SK-MEL-5 (cell line): ENCODE measurements around the gene CPS1. TPM values are rescaled to one million over a fixed set of nuclear protein-coding genes. Genes with fewer than 3 reads are reported as not detected.

Source experiments
- DNase-seq: peaks from one replicate; pipeline ENCODE4 v3.0.0-alpha.2; 2016; ENCODE audit warnings: low read depth, low spot score
- in situ Hi-C: cut with HindIII; loops from 2 replicates; pipeline ENCODE4 v1.10.0; 2016; ENCODE audit warnings: low sequenced_read_pairs, high pct_unique_total_duplicates, low pct_unique_long_range_greater_than_20kb
- total RNA-seq: library from RNA; depleted of rRNA; stranded (reverse); fragments of >200 nt; shearing (Covaris generic); gene quantifications from 2 replicates; pipeline ENCODE4 v1.2.3, GENCODE V29; 2014

Gene CPS1
- total RNA-seq, 1 experiment from 2014 or later: 18.5 TPM

GRCh38 chr2:210633699-210634098 lies 77.3 kb downstream of the CPS1 start:
- no peak for DNase-seq

DNA sequence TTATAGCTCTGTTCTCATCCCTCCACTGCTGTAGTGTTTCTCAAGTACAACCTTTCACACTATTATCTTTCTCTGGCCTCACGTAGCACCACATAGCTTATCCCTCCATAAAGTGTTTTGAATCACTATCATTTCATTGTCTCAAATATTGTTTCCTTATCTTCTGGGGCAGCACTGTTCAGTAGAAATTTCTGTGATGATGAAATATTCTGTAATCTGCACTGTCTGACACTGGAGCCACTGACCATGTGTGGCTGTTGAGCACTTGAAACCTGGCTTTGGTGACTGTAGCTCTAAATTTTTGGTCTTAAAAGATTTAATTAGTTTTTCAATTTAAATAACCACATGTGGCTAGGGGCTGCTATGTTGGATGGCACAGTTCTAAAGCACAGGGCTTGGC lies 78.9 kb downstream of the CPS1 start:
- in situ Hi-C loops: no loop called here
- DNase-seq: no peak

More at GRCh38 chr2:210633699-210634098, 77.3 kb downstream of the CPS1 start:
- in situ Hi-C loops: no loop called here

DNA sequence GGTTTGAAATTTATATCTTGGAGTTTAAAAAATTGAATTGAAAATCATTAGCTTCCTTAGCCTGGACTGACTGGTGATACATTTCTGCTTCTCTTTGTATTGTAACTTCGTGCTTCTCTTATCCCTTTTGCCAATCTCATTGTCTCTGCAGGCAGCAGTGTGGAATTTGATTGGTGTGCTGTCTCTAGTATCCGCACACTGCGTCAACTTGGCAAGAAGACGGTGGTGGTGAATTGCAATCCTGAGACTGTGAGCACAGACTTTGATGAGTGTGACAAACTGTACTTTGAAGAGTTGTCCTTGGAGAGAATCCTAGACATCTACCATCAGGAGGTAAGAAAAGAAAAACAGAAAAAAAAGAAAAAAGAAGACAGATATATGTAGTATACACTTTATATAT lies 85.9 kb downstream of the CPS1 start:
- in situ Hi-C loops: no loop called here

DNA sequence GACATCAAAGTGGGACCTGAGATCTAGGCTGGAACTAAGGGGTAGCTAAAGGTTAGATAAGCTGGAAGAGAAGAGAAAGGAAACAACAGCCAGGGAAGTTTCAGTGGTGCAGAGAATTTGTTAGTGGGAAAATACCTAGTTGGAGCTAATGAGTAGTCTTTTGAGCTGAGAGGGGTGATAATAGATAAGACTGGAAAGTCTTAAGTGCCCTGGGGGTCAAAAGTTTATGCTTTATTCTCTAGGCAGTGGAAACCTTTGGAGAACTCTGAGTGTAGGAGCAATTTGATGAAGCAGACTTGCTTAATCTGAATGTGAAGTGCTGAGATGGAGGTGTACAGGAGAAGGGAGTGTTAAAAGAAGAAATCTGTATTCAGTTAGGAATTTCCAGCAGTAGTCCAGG lies 90.8 kb downstream of the CPS1 start:
- in situ Hi-C loops: no loop called here
- DNase-seq: no peak

More for the DNA sequence above, 85.9 kb downstream of the CPS1 start:
- no peak for DNase-seq

DNA sequence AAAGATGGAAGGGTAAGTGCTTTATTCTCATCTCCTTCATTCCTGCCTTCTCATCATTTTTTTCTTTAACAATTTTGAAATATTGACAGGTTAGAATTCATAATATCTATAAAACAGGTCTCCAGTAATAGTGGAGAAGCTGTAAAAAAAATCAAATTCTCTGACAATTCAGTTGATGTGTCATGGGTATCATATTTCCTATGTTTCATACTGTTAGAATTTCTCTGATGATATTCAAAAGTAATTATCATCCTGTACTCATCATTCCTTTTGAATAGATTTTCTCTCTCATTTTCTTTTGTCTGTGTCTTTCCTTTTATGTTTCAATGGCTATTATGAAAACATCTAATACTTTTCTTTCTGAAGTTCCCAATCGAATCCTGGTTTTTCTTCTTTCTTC lies 97.7 kb downstream of the CPS1 start:
- DNase-seq: no peak
- in situ Hi-C loops: no loop called here

GRCh38 chr2:210655229-210655975 lies 99.0 kb downstream of the CPS1 start:
- DNase-seq: no peak
- in situ Hi-C loops: no loop called here

- in situ Hi-C loops: no loop called here
- no peak for DNase-seq
Measured at GRCh38 chr2:210657874-210658273, 101.5 kb downstream of the CPS1 start.

- no peak for DNase-seq
- in situ Hi-C loops: no loop called here
Measured at GRCh38 chr2:210660751-210661150, 104.4 kb downstream of the CPS1 start.

DNA sequence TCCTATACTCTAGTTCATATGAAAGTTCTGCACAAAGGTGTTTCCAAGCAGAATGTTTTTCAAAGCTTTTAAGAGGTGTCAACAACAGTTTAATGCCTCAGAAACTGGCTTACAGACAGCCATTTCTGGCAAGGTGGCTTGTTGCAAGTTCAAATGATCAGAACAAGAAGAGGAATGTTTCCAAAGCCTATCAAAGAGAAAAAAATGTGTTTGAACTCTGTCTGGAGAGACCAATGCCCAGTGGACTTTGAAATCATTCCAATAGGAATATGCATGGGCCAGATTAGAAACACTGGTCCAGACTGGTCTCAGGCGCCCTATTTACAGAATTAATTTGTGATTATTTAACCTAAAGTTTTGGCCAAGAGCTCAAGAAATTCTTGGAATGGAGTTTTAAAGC lies 106.2 kb downstream of the CPS1 start:
- no peak for DNase-seq
- in situ Hi-C loops: no loop called here

- peak; percentile 58 for DNase-seq
- in situ Hi-C loops: no loop called here
Measured at GRCh38 chr2:210663631-210664089, 107.3 kb downstream of the CPS1 start.

GRCh38 chr2:210667711-210668110 lies 111.3 kb downstream of the CPS1 start:
- DNase-seq: no peak
- in situ Hi-C loops: no loop called here

DNA sequence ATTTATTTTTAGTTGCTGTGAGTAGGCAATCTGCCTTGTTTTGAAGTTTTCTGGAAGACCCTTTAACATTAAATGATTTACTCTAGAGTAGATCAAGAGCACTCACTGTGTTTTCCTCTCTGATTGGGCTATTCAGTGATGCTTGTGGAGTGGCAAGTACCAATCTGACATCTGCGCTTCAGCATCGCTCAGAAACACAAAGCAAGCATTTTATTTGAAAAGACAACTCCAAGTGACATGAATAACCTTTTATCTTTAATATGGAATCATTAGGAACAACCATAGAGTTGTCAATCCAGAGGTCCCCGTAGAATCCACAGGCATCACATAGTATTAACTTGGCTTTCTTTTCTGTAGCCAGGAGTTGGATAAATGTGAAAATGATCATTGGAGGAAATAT lies 114.7 kb downstream of the CPS1 start:
- in situ Hi-C loops: no loop called here

GRCh38 chr2:210673117-210673516 lies 116.7 kb downstream of the CPS1 start:
- no peak for DNase-seq
- in situ Hi-C loops: no loop called here

More for the DNA sequence above, 114.7 kb downstream of the CPS1 start:
- DNase-seq: no peak

GRCh38 chr2:210676067-210676466 lies 119.7 kb downstream of the CPS1 start:
- in situ Hi-C loops: no loop called here
- no peak for DNase-seq

GRCh38 chr2:210681491-210681890 lies 125.1 kb downstream of the CPS1 start:
- in situ Hi-C loops: no loop called here
- DNase-seq: no peak

DNA sequence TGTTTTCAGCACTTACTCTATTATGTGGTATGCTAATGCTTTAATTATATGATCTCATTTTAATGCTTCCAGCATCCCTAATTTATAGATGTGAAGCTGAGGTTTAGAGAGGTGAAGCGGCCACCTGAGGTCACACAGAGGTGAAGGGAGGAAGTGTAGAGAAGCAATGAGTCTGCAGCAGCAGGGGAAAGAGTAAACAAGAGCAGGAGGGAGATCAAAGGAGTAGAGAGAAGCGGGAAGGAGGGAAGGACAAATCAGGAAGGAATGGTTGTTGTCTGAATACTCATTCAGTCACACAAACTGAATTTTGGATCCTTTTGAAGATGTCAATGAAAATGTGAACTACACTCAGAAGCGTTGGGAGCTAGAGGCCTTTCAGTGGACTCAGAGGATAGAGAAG lies 130.0 kb downstream of the CPS1 start:
- no peak for DNase-seq
- in situ Hi-C loops: no loop called here

DNA sequence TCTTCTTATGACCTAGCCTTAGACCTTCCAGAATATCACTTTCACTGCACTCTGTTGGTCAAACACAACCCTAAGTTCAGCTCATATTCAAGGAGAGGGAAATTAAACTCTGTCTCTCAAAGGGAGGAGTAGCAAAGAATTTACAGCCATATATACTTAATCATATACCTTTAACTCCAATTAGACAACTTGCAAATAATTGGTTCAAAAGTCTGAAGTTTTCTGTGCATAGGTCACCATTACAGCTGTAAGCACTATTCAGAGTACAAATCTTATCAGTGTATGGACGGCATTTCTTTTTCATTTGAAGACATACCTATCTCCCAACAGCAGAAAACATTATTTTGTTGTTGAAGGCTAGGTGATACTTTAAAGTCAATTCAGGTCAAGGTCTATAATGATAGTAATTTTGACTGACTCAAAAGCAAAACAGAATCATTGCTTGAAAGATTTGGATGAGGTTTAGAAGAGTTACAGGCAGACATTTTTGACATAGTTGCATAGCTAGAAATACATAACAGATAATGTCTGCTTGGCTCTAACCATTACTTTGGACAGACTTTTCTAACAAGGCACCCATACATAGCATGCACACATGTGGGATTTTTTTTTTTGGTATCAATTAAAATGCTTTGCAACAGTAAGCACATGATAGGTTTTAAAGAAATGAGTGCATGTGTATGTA lies 131.5 kb downstream of the CPS1 start:
- in situ Hi-C loops: no loop called here
- DNase-seq: no peak

DNA sequence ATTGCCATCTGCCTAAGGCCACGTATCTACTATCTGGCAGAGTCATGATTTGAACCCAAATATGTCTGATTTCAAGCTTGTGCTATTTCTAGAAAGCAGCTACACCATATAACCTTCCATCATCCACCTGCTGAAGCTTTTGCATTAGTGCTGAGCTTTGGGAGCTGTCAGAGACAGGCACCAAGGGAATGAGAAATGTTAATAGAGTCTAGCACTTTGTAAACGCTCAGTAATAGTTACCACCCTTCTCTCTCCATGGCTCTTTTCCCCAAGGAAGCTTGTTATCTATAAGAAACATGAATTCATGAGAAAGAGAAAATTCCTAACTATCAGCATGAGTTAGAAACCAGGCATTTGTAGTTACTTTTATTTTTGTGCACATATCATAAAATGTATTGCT lies 151.5 kb downstream of the CPS1 start:
- no peak for DNase-seq
- in situ Hi-C loops: no loop called here

- no peak for DNase-seq
- in situ Hi-C loops: no loop called here
Measured at GRCh38 chr2:210713122-210713521, 156.7 kb downstream of the CPS1 start.
